ENCODE measurements around the gene IL17RB.

The IL17RB gene, protein sequence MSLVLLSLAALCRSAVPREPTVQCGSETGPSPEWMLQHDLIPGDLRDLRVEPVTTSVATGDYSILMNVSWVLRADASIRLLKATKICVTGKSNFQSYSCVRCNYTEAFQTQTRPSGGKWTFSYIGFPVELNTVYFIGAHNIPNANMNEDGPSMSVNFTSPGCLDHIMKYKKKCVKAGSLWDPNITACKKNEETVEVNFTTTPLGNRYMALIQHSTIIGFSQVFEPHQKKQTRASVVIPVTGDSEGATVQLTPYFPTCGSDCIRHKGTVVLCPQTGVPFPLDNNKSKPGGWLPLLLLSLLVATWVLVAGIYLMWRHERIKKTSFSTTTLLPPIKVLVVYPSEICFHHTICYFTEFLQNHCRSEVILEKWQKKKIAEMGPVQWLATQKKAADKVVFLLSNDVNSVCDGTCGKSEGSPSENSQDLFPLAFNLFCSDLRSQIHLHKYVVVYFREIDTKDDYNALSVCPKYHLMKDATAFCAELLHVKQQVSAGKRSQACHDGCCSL

DNA sequence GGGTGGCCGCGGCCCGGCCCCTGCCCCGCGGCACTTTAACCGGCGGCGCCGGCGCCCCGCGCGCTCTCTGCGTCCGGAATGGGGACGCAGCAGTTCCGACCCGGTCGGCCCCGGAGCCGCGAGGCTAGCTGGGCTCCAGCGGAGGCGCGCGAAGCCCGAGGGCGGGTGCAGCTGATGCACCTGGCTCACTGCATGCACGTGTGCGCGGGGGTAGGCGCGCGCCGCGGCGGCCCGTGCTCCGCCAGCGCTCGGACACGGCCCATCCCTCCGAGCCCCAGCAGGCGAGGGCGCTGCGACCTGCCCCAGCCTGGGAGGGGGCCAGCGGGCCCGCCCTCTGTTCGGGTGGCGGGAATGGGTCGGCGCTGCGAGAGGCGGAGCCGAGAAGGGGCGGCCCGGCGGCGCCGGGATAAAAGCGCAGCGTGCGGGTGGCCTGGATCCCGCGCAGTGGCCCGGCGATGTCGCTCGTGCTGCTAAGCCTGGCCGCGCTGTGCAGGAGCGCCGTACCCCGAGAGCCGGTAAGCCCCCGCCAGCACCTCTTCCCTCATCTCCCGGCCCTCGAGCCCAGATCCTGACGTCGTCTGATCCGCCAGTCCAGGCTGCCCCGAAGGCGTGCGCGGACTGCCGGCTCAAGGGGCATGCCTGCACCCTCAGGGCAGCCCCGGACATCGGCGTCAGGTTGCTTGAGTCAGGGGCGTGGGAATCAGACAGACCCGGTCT lies at the start of gene IL17RB, which contains the start of gene CHDH:
Gene IL17RB, plus strand, starts transcription at position 435 of the 717 bp plus-strand sequence. Its CDS starts 21 bp downstream, at position 456.
Gene CHDH, minus strand, starts transcription at position 286 of the 717 bp plus-strand sequence. CDS start 22,411 bp downstream, outside the sequence.
- no peaks in the 10 kb centered on the region for H3K9me3 ChIP-seq (ENCODE audit: low read length)
- H3K36me3 ChIP-seq (ENCODE audit: insufficient read depth, low read length) = no peaks in the 10 kb centered on the region
- H3K4me3 ChIP-seq (ENCODE audit: low read depth in 1 of 2, low read length in 2 of 2) = peak within 1 kb of the TSS; percentile 54 to 61
- no peak within 1 kb of the TSS for H3K9ac ChIP-seq (ENCODE audit: low read length)
- no peaks in the 10 kb centered on the region for H3K4me1 ChIP-seq (ENCODE audit: insufficient read depth, low read length)
- H3K27ac ChIP-seq (ENCODE audit: low read depth, low read length) = no peak within 1 kb of the TSS
- H3K27me3 ChIP-seq (ENCODE audit: control insufficient read depth in 1 of 2, insufficient read depth in 2 of 2, low read length in 2 of 2) = peaks cover 9 to 18% of the 10 kb centered on the region in 2 donors

DNA sequence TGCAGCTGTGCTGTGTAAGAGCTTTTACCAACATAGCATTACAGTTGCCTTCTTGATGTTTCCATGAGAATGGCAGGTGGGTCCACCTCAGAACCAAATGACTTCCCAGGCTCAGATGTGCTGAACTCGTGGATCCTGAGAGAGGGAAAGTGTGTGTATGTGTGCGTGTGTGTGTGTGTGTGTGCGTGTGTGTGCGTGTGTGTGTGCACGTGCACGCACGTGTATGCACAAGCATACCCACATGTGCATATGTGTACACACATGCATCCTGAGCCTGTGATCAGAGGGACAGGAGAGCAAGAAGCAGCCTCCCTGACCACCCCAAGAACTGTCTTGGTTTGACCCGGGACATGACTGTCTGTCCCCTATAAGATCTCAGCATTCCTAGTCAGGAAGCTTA lies 48.2 kb upstream of the IL17RB start:
- Histone ChIP-seq H3K9ac (ENCODE audit: low read length) (no peak overlapping the region), H3K4me3 (ENCODE audit: low read depth in 1 of 2, low read length in 2 of 2) (no peak overlapping the region), H3K27ac (ENCODE audit: low read depth, low read length) (no peak overlapping the region), H3K36me3 (ENCODE audit: insufficient read depth, low read length) (no peaks in the 10 kb centered on the region), H3K27me3 (ENCODE audit: control insufficient read depth in 1 of 2, insufficient read depth in 2 of 2, low read length in 2 of 2) (no peaks in the 10 kb centered on the region), H3K4me1 (ENCODE audit: insufficient read depth, low read length) (peaks cover 3% of the 10 kb centered on the region), H3K9me3 (ENCODE audit: low read length) (no peaks in the 10 kb centered on the region)

DNA sequence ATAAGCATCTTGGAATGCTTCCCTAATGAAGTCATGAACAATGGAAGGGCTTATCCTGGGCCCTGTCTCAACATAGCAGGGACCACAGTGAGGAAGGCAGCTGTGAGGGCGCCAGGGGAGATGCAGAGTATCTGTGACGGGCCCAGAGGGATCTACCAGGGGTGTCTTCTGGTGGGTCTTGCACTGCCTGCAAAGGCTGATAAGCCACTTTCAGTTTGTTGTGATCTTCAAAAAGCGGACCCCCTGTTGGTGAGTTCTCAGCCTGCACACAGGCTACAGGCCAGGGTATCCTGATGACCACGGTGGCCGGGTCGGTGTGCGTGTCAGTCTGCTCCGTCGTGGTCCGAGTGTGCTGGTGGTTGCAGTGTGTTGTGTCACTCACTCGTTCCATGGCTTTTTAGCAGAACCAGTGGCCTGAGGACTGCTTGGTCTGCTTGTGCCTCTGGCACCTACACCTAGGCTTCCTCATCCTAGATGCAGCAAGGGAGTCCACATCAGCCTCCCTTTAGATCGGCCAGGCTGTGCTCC lies 47.0 kb upstream of the IL17RB start:
- peaks cover 3% of the 10 kb centered on the region for H3K4me1 ChIP-seq (ENCODE audit: insufficient read depth, low read length)
- H3K36me3 ChIP-seq (ENCODE audit: insufficient read depth, low read length) = no peaks in the 10 kb centered on the region
- no peaks in the 10 kb centered on the region for H3K9me3 ChIP-seq (ENCODE audit: low read length)
- H3K27me3 ChIP-seq (ENCODE audit: control insufficient read depth in 1 of 2, insufficient read depth in 2 of 2, low read length in 2 of 2) = no peaks in the 10 kb centered on the region
- no peak overlapping the region for H3K9ac ChIP-seq (ENCODE audit: low read length)
- H3K4me3 ChIP-seq (ENCODE audit: low read depth in 1 of 2, low read length in 2 of 2) = no peak overlapping the region
- no peak overlapping the region for H3K27ac ChIP-seq (ENCODE audit: low read depth, low read length)

DNA sequence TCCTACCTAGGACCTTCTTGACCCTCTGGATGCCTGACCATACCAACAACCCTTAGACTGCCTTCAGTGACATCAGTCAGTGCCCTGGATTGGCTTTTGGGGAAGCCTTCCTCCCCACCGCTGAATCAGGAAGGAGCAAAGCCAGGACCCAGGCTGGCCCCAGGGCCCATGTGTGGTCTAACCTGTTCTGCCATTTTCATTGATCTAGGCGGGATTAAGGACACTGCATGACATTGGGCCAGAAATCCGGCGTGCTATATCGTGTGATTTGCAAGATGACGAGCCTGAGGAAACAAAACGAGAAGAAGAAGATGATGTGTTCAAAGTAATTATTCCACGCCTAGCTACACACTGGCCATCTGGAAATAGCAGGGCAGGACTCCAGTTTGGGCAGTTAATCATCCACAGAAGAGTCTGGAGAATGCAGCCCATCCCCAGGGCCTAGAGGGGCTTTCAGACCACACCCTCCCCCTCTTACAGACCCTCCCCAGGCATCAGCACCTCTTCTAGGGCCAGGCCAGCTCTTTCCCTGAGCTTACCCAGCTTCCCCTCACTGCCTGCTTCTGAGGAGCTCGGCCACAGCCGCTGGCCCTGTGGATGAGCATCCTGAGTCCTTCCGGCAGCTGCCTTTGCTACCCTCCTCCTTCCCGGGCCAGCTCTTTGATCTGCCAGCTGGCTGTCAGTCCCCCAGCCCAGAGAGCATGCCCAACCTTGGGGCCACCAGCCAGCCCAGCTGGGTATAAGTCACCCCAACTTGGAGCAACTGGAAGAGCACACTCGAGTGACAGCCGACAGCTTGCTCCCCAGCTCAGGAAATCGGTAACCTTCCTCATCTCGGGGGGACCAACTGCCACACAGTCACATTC lies 46.1 kb upstream of the IL17RB start:
- H3K27me3 ChIP-seq (ENCODE audit: control insufficient read depth in 1 of 2, insufficient read depth in 2 of 2, low read length in 2 of 2) = no peaks in the 10 kb centered on the region
- no peaks in the 10 kb centered on the region for H3K36me3 ChIP-seq (ENCODE audit: insufficient read depth, low read length)
- no peaks in the 10 kb centered on the region for H3K9me3 ChIP-seq (ENCODE audit: low read length)

DNA sequence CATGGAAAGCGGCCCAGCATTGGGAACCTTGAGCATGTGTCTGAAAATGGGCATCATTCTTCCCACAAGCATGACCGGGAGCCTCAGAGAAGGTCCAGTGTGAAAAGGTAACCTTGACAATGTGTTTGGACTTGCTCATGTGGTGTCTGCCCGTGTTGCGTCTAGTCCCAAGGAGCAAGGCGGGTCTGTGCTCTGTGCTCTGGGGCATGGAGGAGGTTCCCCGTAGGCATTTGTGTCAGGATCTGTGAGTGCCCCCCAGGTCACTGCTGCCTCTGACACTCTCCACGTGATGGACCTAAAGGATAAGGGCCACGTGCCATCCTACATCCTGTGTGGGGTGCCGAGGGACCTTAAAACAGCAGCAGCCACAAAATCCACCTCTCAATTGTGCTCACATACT lies 45.0 kb upstream of the IL17RB start:
- Histone ChIP-seq H3K9me3 (ENCODE audit: low read length) (no peaks in the 10 kb centered on the region), H3K4me3 (ENCODE audit: low read depth in 1 of 2, low read length in 2 of 2) (no peak overlapping the region), H3K27me3 (ENCODE audit: control insufficient read depth in 1 of 2, insufficient read depth in 2 of 2, low read length in 2 of 2) (no peaks in the 10 kb centered on the region), H3K9ac (ENCODE audit: low read length) (no peak overlapping the region), H3K4me1 (ENCODE audit: insufficient read depth, low read length) (peaks cover 1% of the 10 kb centered on the region), H3K27ac (ENCODE audit: low read depth, low read length) (no peak overlapping the region), H3K36me3 (ENCODE audit: insufficient read depth, low read length) (no peaks in the 10 kb centered on the region)

More for the DNA sequence above, 46.1 kb upstream of the IL17RB start:
- Histone ChIP-seq H3K4me1 (ENCODE audit: insufficient read depth, low read length) (peaks cover 3% of the 10 kb centered on the region), H3K27ac (ENCODE audit: low read depth, low read length) (no peak overlapping the region), H3K4me3 (ENCODE audit: low read depth in 1 of 2, low read length in 2 of 2) (no peak overlapping the region), H3K9ac (ENCODE audit: low read length) (no peak overlapping the region)

DNA sequence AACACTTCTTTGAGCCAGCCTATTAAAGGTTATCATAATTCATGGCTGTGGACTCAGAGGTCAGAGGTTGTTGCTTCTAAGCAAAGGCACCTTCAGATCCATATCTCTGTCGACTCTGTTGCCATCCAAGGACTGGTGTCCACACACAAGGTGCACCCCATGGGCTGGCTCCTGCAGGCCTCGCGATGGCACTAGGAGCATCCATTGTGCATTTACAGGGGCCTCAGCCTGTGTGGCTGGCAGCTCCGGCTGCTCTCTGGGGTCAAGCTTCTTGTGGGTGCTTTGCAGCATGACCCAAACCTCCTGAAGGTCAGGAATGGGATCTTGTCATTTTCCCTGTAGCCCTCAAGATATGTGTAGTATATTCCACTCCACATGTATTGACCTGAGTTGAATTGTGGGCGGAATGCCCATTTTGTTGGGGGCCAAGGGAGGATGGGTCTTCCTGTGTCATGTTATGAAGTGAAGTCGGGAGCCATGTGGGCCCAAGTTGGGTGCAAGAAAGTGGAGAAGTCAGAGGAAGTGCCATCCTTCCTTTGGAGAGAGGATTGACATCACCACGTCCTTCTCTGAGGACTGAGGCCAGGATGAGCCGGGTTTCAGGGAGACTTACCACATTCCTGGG lies 44.0 kb upstream of the IL17RB start:
- H3K27me3 ChIP-seq (ENCODE audit: control insufficient read depth in 1 of 2, insufficient read depth in 2 of 2, low read length in 2 of 2) = no peaks in the 10 kb centered on the region
- H3K9ac ChIP-seq (ENCODE audit: low read length) = no peak overlapping the region
- no peaks in the 10 kb centered on the region for H3K4me1 ChIP-seq (ENCODE audit: insufficient read depth, low read length)
- no peak overlapping the region for H3K4me3 ChIP-seq (ENCODE audit: low read depth in 1 of 2, low read length in 2 of 2)
- no peaks in the 10 kb centered on the region for H3K36me3 ChIP-seq (ENCODE audit: insufficient read depth, low read length)
- no peak overlapping the region for H3K27ac ChIP-seq (ENCODE audit: low read depth, low read length)
- no peaks in the 10 kb centered on the region for H3K9me3 ChIP-seq (ENCODE audit: low read length)

DNA sequence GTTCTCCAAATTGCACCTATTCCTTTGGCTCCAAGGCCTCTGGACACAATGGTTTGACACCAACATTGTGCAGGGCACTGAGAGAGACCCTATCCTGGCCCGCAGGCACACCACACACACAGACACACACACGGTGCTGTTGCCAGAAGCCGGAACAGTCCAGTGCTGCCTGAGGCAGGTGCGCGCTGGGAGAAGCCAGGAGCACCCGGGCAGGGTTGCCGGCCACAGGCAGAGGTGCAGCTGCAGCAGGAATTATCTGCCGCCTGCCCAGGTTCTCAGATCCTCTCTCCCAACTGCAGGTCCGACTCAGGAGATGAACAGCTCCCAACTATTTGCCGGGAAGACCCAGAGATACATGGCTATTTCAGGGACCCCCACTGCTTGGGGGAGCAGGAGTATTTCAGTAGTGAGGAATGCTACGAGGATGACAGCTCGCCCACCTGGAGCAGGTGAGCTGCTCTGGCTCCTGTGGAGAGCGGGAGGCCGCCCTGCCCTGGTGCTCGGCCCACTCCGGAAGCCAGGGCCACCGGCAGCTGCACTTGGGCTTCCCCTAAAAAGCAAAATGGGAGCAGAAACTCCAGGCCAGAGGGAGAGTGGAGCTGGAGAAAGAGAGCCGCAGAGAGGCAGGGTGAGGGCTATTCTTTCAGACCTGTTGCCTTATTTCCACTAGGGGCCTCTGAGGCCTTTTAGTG lies 43.1 kb upstream of the IL17RB start:
- H3K27me3 ChIP-seq (ENCODE audit: control insufficient read depth in 1 of 2, insufficient read depth in 2 of 2, low read length in 2 of 2) = no peaks in the 10 kb centered on the region
- H3K27ac ChIP-seq (ENCODE audit: low read depth, low read length) = no peak overlapping the region
- H3K4me1 ChIP-seq (ENCODE audit: insufficient read depth, low read length) = no peaks in the 10 kb centered on the region
- H3K36me3 ChIP-seq (ENCODE audit: insufficient read depth, low read length) = no peaks in the 10 kb centered on the region
- H3K9ac ChIP-seq (ENCODE audit: low read length) = no peak overlapping the region
- no peak overlapping the region for H3K4me3 ChIP-seq (ENCODE audit: low read depth in 1 of 2, low read length in 2 of 2)
- H3K9me3 ChIP-seq (ENCODE audit: low read length) = no peaks in the 10 kb centered on the region

DNA sequence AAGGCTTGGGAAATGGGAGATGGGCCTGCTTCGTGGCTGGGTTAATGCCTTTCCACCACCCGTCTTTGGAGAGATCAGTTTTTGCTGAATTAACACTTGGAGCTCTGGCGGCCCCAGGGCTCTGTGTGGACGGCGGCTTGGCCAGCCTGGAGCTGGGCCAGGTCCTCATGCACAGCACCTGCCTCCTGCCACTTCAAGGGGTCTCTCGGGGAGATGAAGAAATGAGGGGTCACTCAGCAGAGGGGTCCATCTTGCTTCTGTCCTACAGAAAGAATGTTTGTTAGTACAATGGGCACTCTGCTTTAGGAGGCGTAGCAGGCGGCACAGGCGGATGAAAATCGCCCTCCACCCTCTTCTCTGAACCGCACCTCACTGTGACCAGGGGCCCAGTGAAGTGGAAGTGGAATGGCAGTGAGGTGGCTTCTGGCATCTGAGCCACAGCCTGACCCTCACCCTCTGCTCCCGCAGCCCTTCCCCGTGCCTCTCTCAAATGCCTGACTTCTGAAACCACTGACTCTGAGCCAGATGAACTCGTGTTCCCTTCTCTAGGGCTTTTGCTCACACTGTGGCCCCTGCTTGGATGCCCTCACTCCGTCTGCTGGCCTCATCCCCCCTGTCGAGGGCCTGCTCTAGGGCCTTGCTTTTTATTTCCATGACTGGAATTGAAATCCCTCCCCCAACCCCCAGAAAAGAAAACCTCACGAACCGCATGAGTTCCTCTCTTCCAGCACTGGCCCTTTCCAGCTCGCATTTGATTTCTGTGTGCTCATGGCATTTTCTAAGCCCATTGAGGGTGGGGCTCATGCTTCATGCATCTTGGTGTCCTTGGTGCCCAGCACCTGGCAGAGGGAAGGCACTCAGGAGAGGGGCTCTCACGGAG lies 42.3 kb upstream of the IL17RB start:
- H3K27ac ChIP-seq (ENCODE audit: low read depth, low read length) = no peak overlapping the region
- H3K9ac ChIP-seq (ENCODE audit: low read length) = no peak overlapping the region
- no peaks in the 10 kb centered on the region for H3K4me1 ChIP-seq (ENCODE audit: insufficient read depth, low read length)
- H3K36me3 ChIP-seq (ENCODE audit: insufficient read depth, low read length) = no peaks in the 10 kb centered on the region
- no peaks in the 10 kb centered on the region for H3K27me3 ChIP-seq (ENCODE audit: control insufficient read depth in 1 of 2, insufficient read depth in 2 of 2, low read length in 2 of 2)
- no peak overlapping the region for H3K4me3 ChIP-seq (ENCODE audit: low read depth in 1 of 2, low read length in 2 of 2)
- H3K9me3 ChIP-seq (ENCODE audit: low read length) = no peaks in the 10 kb centered on the region

DNA sequence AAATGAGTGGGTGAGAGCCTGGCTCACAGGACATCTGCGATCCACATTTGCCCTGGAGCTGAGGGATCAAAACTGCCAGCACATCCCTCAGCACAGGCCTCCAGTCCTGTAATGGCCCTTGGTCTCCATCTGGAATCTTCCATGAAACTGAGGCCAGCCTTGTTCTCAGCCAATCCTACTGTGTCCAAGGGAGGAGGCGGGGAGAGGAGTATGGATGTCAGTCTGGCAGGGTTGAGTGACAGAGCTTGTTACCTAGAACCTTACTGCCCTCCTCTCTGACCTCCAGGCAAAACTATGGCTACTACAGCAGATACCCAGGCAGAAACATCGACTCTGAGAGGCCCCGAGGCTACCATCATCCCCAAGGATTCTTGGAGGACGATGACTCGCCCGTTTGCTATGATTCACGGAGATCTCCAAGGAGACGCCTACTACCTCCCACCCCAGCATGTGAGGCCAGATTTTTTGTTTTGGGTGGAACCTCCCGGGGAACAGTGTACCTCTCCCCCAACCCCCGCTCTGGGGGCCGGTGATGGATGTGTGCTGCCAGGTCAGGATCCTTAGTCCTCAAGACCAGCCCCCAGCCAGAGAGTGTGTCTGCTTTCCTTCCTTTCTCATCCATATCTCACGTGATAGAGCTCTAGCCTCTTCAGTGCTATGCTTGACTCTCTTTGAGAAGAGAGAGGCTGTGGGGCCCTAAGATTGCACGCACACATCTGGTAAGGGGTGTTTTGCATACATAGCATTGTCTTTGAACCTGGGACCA lies 41.5 kb upstream of the IL17RB start:
- Histone ChIP-seq H3K9me3 (ENCODE audit: low read length) (no peaks in the 10 kb centered on the region), H3K27me3 (ENCODE audit: control insufficient read depth in 1 of 2, insufficient read depth in 2 of 2, low read length in 2 of 2) (no peaks in the 10 kb centered on the region), H3K36me3 (ENCODE audit: insufficient read depth, low read length) (no peaks in the 10 kb centered on the region), H3K4me3 (ENCODE audit: low read depth in 1 of 2, low read length in 2 of 2) (no peak overlapping the region), H3K4me1 (ENCODE audit: insufficient read depth, low read length) (no peaks in the 10 kb centered on the region), H3K9ac (ENCODE audit: low read length) (no peak overlapping the region), H3K27ac (ENCODE audit: low read depth, low read length) (no peak overlapping the region)

All from muscle layer of colon (tissue), 2 donors.